ENCODE measurements around the gene PHACTR2.

The PHACTR2 gene

DNA sequence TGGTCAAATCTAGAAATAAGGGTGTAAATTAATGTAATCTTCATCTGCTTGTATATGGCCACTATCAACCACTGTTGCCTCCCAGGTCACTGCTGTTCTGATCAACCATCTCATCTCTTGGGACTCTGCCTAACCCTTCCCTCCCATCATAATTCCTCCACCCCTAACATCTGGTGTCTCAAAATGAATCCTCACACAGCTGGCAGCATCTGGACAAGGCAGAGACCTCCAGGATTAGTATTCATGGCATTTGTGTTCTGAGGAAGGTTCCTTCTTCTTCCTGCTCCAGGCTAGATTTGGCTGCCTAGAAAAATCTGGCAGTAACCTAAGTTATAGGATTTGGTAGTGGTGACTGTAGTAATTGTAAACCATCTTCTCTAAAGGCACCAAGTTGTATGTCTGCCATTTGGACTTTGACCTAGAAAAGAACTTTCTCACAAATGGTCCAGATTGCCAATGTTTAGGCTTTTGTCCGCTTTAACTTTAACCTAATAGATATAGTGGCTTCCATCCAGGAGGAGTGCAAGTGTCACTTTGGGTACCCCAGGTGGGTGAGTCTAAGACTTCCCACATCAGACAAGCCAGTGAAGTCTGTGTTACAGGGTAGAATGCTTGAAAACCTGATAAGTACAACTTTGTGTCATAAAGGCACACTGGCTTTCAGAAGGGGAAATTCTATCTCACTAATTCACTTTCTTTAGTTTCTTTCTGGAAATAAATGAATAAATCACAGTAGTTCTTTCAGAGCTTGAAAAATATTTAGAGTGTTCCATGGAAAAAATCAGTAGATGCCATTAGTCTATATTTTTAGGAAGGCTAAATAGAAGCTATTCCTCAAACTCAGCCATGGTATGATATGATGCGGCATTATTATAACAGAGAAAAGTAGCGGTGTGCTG, 3.0 kb upstream of the PHACTR2 start:
- 79 to 82% methylated on average over 3 of the region's 3 CpGs for WGBS, 2 experiments
- no peak overlapping the region for H3K27ac ChIP-seq (ENCODE audit: insufficient read depth, low read depth, low read length, poor library complexity, severe bottlenecking)
- no peaks in the 10 kb centered on the region for H3K27me3 ChIP-seq (ENCODE audit: control insufficient read depth, insufficient read depth, low read length, poor library complexity, severe bottlenecking)
- no peaks in the 10 kb centered on the region for H3K9me3 ChIP-seq (ENCODE audit: control insufficient read depth, low read length)
- peaks cover 31% of the 10 kb centered on the region for H3K4me1 ChIP-seq (ENCODE audit: control insufficient read depth, insufficient read depth, low read length)
- no peaks in the 10 kb centered on the region for H3K36me3 ChIP-seq (ENCODE audit: control insufficient read depth, insufficient read depth, low read length)
- H3K4me3 ChIP-seq (ENCODE audit: insufficient read depth, low read depth, low read length): no peak overlapping the region

DNA sequence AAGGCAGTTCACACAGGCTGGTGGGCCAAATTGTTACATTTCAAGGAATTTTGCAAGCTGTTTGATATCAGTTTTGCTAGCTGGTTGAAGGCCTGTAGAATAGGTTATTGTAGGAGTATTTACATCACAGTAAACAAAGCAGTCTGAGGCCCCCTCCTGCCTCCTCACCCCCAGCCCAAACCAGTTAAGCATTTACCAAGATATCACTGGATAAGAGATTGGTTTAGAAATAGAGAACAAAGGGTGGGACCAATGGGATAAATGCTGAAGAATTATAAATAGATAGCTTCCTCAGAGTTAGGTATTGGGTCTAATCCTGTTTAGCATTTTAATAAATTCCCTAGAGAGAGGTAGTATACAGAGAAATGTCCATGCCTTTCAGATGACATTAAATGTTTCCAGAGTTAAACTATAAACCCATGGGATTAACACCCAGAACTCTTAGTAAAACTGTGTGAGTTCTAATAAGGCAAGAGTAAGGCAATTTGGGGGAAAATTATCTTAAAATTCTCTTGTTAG, 2.3 kb upstream of the PHACTR2 start:
- Histone ChIP-seq H3K27ac (ENCODE audit: insufficient read depth, low read depth, low read length, poor library complexity, severe bottlenecking) (no peak overlapping the region), H3K4me1 (ENCODE audit: control insufficient read depth, insufficient read depth, low read length) (peaks cover 35% of the 10 kb centered on the region), H3K27me3 (ENCODE audit: control insufficient read depth, insufficient read depth, low read length, poor library complexity, severe bottlenecking) (no peaks in the 10 kb centered on the region)

DNA sequence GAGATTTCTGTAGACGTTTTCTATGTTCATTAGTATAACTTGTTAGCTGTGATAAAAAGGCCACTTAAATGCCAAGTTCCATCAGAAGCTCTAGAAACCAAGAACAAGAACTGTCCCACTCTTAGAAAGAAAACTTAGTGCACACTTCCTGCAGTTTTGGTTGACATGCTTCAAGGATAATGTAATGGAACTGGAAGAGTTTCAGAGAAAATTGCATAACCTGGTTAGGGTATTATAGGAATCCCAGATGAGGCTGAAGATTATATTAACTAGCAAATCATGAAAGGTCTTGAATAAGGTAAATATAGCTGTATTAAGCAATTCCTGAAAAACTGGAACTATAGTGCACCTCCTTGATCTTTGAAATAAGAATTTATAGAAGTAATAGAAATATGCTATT, 1.8 kb upstream of the PHACTR2 start:
- peaks cover 37% of the 10 kb centered on the region for H3K4me1 ChIP-seq (ENCODE audit: control insufficient read depth, insufficient read depth, low read length)
- H3K36me3 ChIP-seq (ENCODE audit: control insufficient read depth, insufficient read depth, low read length): no peaks in the 10 kb centered on the region
- no peaks in the 10 kb centered on the region for H3K9me3 ChIP-seq (ENCODE audit: control insufficient read depth, low read length)
- H3K27ac ChIP-seq (ENCODE audit: insufficient read depth, low read depth, low read length, poor library complexity, severe bottlenecking): no peak overlapping the region
- H3K27me3 ChIP-seq (ENCODE audit: control insufficient read depth, insufficient read depth, low read length, poor library complexity, severe bottlenecking): no peaks in the 10 kb centered on the region
- 54% methylated on average over 1 of the region's 1 CpG; no CpG with 5 or more reads in 1 of the 2 experiments for WGBS, 2 experiments
- no peak overlapping the region for H3K4me3 ChIP-seq (ENCODE audit: insufficient read depth, low read depth, low read length)

More for the DNA sequence above, 2.3 kb upstream of the PHACTR2 start:
- H3K4me3 ChIP-seq (ENCODE audit: insufficient read depth, low read depth, low read length): no peak overlapping the region
- no peaks in the 10 kb centered on the region for H3K9me3 ChIP-seq (ENCODE audit: control insufficient read depth, low read length)
- no peaks in the 10 kb centered on the region for H3K36me3 ChIP-seq (ENCODE audit: control insufficient read depth, insufficient read depth, low read length)

DNA sequence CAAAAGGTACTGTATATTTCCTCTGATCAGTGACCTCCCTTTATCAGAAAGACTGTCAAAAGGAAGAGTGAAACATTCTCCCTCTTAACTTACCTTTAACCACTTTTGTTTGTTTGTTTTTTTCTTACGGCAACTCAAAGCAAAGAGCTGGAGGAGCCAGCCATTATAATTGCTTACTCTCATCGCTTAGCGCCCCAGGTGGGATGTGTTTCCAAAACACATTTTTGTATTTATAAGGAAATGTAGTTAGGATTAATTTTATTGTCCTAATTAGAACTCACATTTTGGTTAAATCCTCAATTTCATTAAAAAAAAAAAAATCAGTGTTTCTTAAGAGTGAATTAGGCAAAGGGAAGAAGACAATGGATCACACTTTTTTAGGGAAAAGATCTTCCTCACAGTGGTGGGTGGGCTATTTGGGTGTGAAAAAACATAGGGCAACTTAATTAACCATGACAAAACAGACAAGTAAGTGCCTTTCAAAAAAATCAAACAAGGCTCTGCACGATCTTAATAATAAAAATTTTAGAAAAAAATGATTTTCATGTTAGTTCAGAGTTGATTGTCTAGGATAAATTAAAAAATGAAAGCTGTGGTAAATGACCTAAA, 1.2 kb upstream of the PHACTR2 start:
- no peak overlapping the region for H3K27ac ChIP-seq (ENCODE audit: insufficient read depth, low read depth, low read length, poor library complexity, severe bottlenecking)
- H3K4me3 ChIP-seq (ENCODE audit: insufficient read depth, low read depth, low read length): no peak overlapping the region
- no peaks in the 10 kb centered on the region for H3K9me3 ChIP-seq (ENCODE audit: control insufficient read depth, low read length)
- 0% methylated on average over 1 to 3 of the region's 4 CpGs for WGBS, 2 experiments
- H3K27me3 ChIP-seq (ENCODE audit: control insufficient read depth, insufficient read depth, low read length, poor library complexity, severe bottlenecking): no peaks in the 10 kb centered on the region
- no peaks in the 10 kb centered on the region for H3K36me3 ChIP-seq (ENCODE audit: control insufficient read depth, insufficient read depth, low read length)
- peaks cover 37% of the 10 kb centered on the region for H3K4me1 ChIP-seq (ENCODE audit: control insufficient read depth, insufficient read depth, low read length)

DNA sequence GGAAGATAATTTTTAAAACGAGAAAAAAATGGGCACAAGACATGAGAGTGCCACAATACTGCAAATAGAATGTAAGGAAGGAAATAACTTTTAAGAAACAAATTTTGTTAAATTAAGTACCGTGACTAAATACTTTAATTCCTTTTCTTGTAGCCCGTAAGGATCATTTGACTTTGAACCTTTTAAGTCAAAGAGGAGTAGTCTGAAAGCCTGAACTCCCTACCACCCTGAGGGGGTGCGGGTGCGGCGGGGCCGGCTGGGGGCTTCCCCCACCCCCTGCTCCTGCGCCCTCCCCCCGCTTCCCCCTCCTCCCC, 231 bp upstream of the PHACTR2 start:
- no peak overlapping the region for H3K4me3 ChIP-seq (ENCODE audit: insufficient read depth, low read depth, low read length)
- H3K4me1 ChIP-seq (ENCODE audit: control insufficient read depth, insufficient read depth, low read length): peaks cover 37% of the 10 kb centered on the region
- no peaks in the 10 kb centered on the region for H3K36me3 ChIP-seq (ENCODE audit: control insufficient read depth, insufficient read depth, low read length)
- no peaks in the 10 kb centered on the region for H3K27me3 ChIP-seq (ENCODE audit: control insufficient read depth, insufficient read depth, low read length, poor library complexity, severe bottlenecking)
- WGBS, 2 experiments: 2 to 5% methylated on average over 3 to 4 of the region's 9 CpGs
- H3K9me3 ChIP-seq (ENCODE audit: control insufficient read depth, low read length): no peaks in the 10 kb centered on the region
- H3K27ac ChIP-seq (ENCODE audit: insufficient read depth, low read depth, low read length, poor library complexity, severe bottlenecking): no peak overlapping the region

DNA sequence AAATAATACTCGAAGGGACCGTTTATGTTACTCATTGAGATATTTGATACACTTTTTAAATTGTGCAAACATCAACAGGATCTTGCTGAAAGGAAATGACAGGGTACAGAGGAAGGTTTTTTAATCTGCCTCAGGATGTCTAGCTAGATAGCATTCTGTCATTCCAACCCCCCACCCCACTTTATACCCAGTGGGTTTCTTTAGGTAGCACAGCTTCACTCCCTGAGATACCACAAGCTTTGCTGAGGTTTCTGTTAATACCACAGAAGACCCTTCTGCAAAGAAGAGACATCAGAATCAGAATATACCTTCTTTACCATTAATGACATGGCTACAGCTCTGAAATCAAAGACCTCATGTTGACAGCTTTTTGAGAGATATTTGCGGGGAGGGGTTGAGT, 1.3 kb downstream of the PHACTR2 start:
- Histone ChIP-seq H3K27me3 (ENCODE audit: control insufficient read depth, insufficient read depth, low read length, poor library complexity, severe bottlenecking) (no peaks in the 10 kb centered on the region), H3K9me3 (ENCODE audit: control insufficient read depth, low read length) (no peaks in the 10 kb centered on the region), H3K27ac (ENCODE audit: insufficient read depth, low read depth, low read length, poor library complexity, severe bottlenecking) (no peak overlapping the region), H3K36me3 (ENCODE audit: control insufficient read depth, insufficient read depth, low read length) (no peaks in the 10 kb centered on the region), H3K4me3 (ENCODE audit: insufficient read depth, low read depth, low read length) (peak overlapping the region; percentile 68), H3K4me1 (ENCODE audit: control insufficient read depth, insufficient read depth, low read length) (peaks cover 31% of the 10 kb centered on the region)
- 0 to 8% methylated on average over 1 of the region's 3 CpGs for WGBS, 2 experiments

DNA sequence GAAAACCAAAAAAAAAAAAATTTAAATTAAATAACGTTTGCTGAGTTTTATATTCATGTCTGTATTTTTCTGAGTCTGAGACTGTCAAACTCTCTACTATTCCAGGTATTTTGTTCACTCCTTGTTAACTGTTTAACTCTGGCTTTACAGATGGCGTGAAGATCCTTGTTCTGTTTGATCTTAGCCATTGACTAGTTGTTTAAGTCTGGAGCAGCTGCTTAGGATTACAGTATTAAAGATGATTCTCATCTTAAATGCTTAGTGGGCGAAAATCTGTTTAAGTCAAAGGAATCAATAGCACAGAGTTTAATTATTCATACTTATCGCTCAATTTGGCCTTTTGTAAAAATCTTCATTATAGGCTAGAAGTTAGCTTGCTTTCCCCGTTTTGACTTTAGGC, 2.4 kb downstream of the PHACTR2 start:
- H3K4me3 ChIP-seq (ENCODE audit: insufficient read depth, low read depth, low read length): peak overlapping the region; percentile 3
- 42 to 56% methylated on average over 4 to 5 of the region's 5 CpGs for WGBS, 2 experiments
- H3K36me3 ChIP-seq (ENCODE audit: control insufficient read depth, insufficient read depth, low read length): no peaks in the 10 kb centered on the region
- no peaks in the 10 kb centered on the region for H3K27me3 ChIP-seq (ENCODE audit: control insufficient read depth, insufficient read depth, low read length, poor library complexity, severe bottlenecking)
- no peak overlapping the region for H3K27ac ChIP-seq (ENCODE audit: insufficient read depth, low read depth, low read length, poor library complexity, severe bottlenecking)
- H3K9me3 ChIP-seq (ENCODE audit: control insufficient read depth, low read length): no peaks in the 10 kb centered on the region
- H3K4me1 ChIP-seq (ENCODE audit: control insufficient read depth, insufficient read depth, low read length): peaks cover 22% of the 10 kb centered on the region

DNA sequence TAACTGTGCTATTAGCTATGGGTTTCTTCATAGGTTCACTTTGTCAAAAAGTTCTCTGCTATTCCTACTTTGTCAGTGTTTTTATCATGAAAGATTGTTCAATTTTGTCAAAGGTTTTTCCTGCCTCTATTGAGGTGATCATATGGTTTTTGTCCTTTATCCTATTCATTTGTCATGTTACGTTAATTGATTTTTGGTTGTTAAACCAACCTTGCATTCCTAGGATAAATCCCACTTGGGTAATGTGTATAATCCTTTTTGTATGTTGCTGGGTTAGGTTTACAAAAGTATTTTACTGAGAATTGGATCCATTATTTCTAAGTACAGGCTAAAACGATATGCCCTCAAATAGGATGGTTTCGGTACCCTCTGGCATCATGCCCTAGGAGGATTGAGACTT, 5.0 kb downstream of the PHACTR2 start:
- Histone ChIP-seq H3K9me3 (ENCODE audit: control insufficient read depth, low read length) (no peaks in the 10 kb centered on the region), H3K4me3 (ENCODE audit: insufficient read depth, low read depth, low read length) (no peak overlapping the region), H3K27ac (ENCODE audit: insufficient read depth, low read depth, low read length, poor library complexity, severe bottlenecking) (no peak overlapping the region), H3K4me1 (ENCODE audit: control insufficient read depth, insufficient read depth, low read length) (peaks cover 8% of the 10 kb centered on the region), H3K27me3 (ENCODE audit: control insufficient read depth, insufficient read depth, low read length, poor library complexity, severe bottlenecking) (no peaks in the 10 kb centered on the region), H3K36me3 (ENCODE audit: control insufficient read depth, insufficient read depth, low read length) (no peaks in the 10 kb centered on the region)
- WGBS, 2 experiments: 89 to 97% methylated on average over 3 of the region's 3 CpGs

DNA sequence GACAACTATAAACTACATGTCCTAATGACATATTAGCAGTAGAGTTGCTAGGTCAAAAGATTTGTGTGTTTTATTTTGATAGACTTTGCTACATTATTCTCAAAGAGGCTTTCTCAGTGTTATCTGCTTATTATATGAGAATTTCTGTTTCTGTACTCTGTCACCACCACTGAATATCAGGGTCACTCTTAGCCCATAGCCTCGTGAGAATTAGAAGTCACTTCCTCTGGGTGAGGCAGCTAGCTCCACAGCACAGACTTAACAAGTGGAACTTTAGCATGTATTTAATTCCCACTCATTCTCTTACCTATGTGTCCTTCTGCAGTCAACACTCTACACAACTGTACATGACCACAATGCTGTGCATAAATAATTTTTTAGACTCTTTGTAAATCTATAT, 6.7 kb downstream of the PHACTR2 start:
- no peaks in the 10 kb centered on the region for H3K27me3 ChIP-seq (ENCODE audit: control insufficient read depth, insufficient read depth, low read length, poor library complexity, severe bottlenecking)
- H3K27ac ChIP-seq (ENCODE audit: insufficient read depth, low read depth, low read length, poor library complexity, severe bottlenecking): no peak overlapping the region
- no peak overlapping the region for H3K4me3 ChIP-seq (ENCODE audit: insufficient read depth, low read depth, low read length)
- 93 to 94% methylated on average over 1 of the region's 1 CpG for WGBS, 2 experiments
- no peaks in the 10 kb centered on the region for H3K36me3 ChIP-seq (ENCODE audit: control insufficient read depth, insufficient read depth, low read length)
- peaks cover 6% of the 10 kb centered on the region for H3K4me1 ChIP-seq (ENCODE audit: control insufficient read depth, insufficient read depth, low read length)
- no peaks in the 10 kb centered on the region for H3K9me3 ChIP-seq (ENCODE audit: control insufficient read depth, low read length)

DNA sequence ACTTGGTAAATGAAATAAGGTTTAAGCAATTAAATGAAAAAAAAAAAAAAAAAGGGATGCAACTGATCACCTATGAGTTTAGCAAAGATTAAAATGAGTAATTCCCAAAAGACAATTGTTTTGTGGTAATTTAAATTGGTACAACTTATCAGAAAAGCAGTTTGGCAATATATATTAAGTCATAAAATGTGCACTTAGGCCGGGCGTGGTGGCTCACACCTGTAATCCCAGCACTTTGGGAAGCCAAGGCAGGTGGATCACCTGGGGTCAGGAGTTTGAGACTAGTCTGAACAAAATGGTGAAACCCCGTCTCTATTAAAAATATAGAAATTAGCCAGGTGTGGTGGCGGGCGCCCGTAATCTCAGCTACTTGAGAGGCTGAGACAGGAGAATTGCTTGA, 7.9 kb downstream of the PHACTR2 start:
- 95 to 96% methylated on average over 6 of the region's 6 CpGs for WGBS, 2 experiments
- no peaks in the 10 kb centered on the region for H3K27me3 ChIP-seq (ENCODE audit: control insufficient read depth, insufficient read depth, low read length, poor library complexity, severe bottlenecking)
- H3K36me3 ChIP-seq (ENCODE audit: control insufficient read depth, insufficient read depth, low read length): no peaks in the 10 kb centered on the region
- peaks cover 7% of the 10 kb centered on the region for H3K4me1 ChIP-seq (ENCODE audit: control insufficient read depth, insufficient read depth, low read length)
- no peak overlapping the region for H3K4me3 ChIP-seq (ENCODE audit: insufficient read depth, low read depth, low read length)
- H3K27ac ChIP-seq (ENCODE audit: insufficient read depth, low read depth, low read length, poor library complexity, severe bottlenecking): no peak overlapping the region
- no peaks in the 10 kb centered on the region for H3K9me3 ChIP-seq (ENCODE audit: control insufficient read depth, low read length)
